NCI-H748 treated with DMSO at 0.1 percent for 48 hours (cell line): ENCODE data around the gene PSMC1.

Source experiments
- DNase-seq: peaks from one replicate; lab custom pipeline; 2025; lab: John Stamatoyannopoulos, UW

Gene PSMC1

DNA sequence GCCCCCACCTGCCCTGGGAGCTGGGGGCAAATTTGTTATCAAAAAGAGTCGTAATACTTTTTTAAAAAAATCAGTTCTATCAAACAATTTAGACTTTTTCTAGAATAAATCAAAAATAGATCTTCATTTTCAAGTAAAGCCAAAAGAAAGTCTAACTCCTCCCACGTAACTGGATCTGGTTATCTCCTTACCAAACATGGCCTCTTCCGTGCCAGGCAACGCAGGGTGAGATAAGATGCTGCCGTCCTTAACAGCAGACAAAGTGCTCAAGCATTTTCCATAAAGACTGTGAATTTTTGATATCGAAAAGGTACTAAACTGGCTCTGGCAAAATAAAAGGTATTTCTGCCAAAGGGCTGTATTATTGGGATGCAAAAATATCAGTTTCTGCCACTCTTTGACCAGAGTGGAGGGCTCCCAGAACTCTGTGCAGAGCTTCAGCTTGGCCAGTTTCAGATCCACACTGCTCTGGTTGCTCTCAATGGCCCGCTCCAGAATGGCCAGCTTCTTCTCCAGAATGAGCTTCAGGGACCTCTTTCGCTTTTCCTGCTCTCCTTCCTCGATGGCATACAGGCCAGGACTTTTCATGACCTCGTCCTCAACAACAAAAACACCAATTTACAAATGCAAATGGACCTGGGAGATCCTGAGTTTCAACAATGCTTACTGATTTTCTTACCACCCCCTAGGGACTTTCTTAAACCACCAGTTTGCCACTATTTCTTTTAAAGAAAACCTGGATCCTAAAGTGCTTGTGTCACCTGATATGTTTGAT is 46.4 kb downstream of the PSMC1 start:
- DNase-seq: no peak

DNA sequence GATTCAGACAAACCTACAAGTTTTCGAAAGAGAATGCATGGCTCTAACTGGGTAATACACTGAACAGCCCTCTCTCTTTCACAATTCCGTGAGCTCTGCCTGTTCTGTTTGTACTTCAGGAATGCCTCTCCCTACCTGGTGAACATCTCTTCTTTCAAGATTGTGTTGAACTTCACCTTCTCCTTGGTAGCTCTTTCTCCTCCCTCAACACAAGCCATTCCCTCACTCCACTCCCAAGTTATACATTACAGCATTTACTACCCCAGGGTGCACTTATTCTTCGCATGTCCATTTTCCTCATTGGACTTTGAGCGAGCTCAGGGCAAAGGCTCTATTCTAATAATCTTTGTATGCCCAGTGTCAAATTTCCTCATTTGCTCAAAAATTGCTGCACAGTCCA is 47.1 kb downstream of the PSMC1 start:
- DNase-seq: no peak

DNA sequence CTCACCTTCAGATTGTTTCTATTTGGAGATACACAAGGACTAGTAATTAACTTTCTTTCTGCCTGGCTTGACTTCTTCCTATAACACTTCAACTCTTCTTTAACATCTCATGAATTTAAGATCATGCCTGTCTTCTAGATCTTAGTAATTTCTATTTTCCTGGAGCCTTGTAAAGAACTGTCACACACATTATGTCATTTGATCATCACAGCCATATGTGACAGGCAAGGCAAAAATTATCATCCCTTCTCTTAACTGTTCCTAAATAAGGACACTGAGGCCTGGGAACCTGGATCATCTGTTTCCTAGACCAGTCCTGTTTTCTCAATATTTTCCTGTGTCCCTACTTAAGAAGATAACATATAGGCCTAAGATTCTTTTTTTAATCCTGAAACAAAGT is 48.1 kb downstream of the PSMC1 start:
- no peak for DNase-seq

DNA sequence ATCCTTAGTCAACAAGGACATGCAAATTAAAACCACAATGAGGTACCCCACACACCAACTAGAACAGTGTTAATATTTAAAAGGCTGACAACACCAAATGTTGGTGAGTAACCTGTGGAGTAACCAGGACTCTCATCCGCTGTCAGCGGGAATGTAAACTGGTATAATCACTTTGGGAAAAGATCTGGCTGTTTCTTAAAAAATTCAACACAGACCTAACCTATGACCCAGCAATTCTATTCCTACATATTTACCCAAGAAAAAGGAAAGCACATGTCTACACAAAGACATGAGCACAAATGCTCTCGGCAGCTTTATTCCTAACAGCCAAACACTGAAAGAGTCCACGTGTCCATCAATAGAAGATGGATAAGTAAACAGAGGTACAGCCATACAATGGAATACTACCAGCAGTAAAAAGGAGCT is 48.8 kb downstream of the PSMC1 start:
- peak; percentile 15 for DNase-seq

DNA sequence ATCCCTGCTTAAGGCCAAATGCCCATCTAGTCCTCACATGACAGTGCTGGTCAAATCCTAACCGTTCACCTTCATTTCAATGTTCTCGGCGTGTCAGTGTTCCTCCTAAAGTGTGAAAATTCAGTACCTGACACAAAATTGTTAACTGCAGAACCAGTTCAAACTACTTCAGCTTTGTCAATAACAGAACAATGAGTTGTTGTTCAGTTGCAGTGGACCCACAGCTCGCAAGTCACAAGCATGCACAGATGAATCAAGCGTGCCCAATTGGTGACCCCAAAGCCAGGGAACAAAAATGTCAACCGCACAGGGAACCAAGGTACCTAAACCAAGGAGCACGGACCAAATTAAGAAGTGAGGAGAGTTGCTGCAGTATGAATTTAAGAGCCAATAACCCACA is 52.2 kb downstream of the PSMC1 start:
- DNase-seq: no peak

DNA sequence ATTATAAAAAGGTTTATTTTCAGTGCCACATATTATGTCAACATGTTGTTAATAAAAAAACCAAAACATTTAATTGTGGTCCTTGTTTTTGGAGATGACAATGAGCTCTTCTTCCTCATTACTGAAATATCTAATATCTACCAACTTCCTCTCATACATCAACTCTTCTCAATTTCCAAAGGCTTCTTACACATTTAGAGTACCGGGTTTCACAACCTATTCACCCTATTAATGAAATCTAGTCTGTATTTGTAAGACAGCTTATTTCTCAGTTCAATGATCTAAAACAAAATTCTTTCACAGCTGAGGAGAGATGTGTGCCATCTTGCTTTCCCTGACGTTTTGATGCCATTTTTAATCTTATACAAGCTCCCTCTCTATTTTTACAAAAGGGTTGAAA is 60.9 kb downstream of the PSMC1 start:
- no peak for DNase-seq

DNA sequence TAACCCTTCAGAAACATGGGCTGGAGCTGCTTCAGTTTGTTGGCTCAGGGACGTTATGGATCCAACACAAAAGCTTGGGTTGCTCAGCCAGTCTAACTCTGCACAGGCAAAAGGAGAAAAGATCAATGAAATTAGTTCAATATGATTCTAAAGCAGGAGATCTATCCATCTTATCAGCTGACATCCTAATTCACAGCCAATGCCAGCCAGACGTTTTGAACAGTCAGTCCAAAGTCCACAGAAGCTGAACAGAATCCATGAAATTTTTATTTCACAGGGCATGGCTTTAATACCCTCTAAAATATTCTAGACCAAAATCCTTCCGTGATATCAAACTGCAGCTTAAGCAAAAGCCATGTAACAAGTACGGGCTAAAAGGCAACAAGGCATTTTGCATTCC is 61.7 kb downstream of the PSMC1 start:
- DNase-seq: no peak

DNA sequence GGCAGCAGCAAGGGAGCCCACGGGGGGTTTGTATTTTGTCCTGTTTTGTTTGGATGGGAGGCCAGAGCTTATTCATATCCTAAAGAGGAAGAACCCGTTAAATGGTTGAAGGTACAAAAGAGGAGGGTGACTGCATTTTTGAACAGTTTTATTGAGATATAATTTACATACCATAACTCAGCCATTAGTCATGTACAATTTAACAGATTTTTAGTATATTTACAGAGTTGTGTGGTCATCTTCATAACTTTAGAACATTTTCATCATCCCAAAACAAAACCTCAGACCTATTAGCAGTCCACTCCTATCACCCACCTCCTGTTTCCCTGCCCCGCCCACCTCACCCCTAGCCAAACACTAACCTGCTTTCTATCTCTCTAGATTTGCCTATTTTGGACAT is 62.8 kb downstream of the PSMC1 start:
- DNase-seq: no peak

DNA sequence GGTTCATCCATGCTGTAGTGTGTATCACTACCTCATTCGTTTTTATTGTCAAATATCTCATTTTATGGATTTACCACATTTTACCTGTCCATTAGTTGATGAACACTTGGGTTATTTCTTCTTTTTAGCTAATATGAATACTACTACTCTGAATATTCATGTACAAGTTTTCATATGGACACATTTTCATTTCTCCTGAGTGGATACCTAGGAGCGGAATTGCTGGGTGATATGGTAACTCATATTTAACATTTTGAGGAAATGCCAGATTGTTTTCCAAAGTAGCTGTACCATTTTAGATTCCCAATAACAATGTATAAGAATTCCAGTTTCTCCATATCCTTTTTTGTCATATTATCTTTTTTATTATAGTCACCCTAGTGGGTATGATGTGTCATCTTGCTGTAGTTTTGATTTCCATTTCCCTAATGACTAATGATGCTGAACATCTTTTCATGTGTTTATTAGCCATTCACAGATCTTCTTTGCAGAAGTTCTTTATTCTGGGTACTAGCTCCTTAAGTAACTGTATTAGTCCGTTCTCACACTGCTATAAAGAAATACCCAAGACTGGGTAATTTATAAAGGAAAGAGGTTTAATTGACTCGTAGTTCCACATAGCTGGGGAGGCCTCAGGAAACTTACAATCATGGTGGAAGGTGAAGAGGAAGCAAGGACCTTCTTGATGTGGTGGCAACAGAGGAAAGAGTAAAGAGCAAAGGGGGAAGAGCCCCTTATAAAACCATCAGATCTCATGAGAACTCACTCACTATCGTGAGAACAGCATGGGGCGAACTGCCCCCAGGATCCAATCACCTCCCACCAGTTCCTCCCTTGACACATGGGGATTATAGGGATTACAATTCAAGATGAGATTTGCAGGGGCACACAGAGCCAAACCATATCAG is 63.5 kb downstream of the PSMC1 start:
- DNase-seq: no peak

DNA sequence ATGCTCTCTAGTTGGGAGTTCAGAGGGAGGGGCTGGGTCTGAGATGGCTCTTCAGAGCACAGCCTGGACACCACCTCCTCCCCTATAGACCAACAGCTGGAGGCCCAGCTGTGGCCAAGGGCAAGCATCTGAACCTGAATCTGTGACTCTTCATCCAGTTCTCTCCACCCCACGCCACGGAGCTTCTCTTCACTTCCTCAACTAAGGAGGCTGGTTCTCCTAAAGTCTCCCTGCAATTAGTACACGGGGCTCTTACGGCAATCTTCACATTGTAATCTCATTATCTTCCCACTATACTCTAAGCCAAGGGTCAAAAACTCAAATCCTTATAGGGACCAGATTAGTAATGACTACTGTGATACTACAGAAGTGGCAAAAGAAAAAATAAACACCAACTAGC is 65.5 kb downstream of the PSMC1 start:
- DNase-seq: no peak
